ENCODE results near the gene TOM1L1.

Gene TOM1L1

GRCh38 chr17:54947396-54947795 is 46.7 kb downstream of the TOM1L1 start:
- no peaks in the 10 kb centered on the region for H3K9me3 Mint-ChIP-seq
- peaks cover under 1% of the 10 kb centered on the region for H3K36me3 Mint-ChIP-seq (ENCODE audit: low read depth)
- no peak overlapping the region for H3K27ac Mint-ChIP-seq
- no peak overlapping the region for H3K4me3 Mint-ChIP-seq
- ATAC-seq, result no peak
- peaks cover 17% of the 10 kb centered on the region for H3K4me1 Mint-ChIP-seq
- peaks cover 8% of the 10 kb centered on the region for H3K27me3 Mint-ChIP-seq
- no peak for DNase-seq

GRCh38 chr17:54948380-54948779 is 47.7 kb downstream of the TOM1L1 start:
- DNase-seq, result no peak
- peak; percentile 83 for ATAC-seq
- Mint-ChIP-seq H3K27me3 (peaks cover 8% of the 10 kb centered on the region), H3K27ac (no peak overlapping the region), H3K4me1 (peaks cover 17% of the 10 kb centered on the region), H3K4me3 (no peak overlapping the region), H3K9me3 (no peaks in the 10 kb centered on the region), H3K36me3 (ENCODE audit: low read depth) (peaks cover 3% of the 10 kb centered on the region)

GRCh38 chr17:54950116-54950515 is 49.5 kb downstream of the TOM1L1 start:
- no peak for ATAC-seq
- H3K4me3 Mint-ChIP-seq, result no peak overlapping the region
- peaks cover 11% of the 10 kb centered on the region for H3K4me1 Mint-ChIP-seq
- peaks cover 6% of the 10 kb centered on the region for H3K36me3 Mint-ChIP-seq (ENCODE audit: low read depth)
- no peak for DNase-seq
- peaks cover 8% of the 10 kb centered on the region for H3K27me3 Mint-ChIP-seq
- no peaks in the 10 kb centered on the region for H3K9me3 Mint-ChIP-seq
- H3K27ac Mint-ChIP-seq, result no peak overlapping the region

GRCh38 chr17:54951286-54951685 is 50.6 kb downstream of the TOM1L1 start:
- DNase-seq (no peak), ATAC-seq (no peak)
- peaks cover 3% of the 10 kb centered on the region for H3K27me3 Mint-ChIP-seq
- H3K4me1 Mint-ChIP-seq, result peaks cover 6% of the 10 kb centered on the region
- H3K27ac Mint-ChIP-seq, result no peak overlapping the region
- H3K4me3 Mint-ChIP-seq, result no peak overlapping the region
- H3K36me3 Mint-ChIP-seq (ENCODE audit: low read depth), result peaks cover 6% of the 10 kb centered on the region
- no peaks in the 10 kb centered on the region for H3K9me3 Mint-ChIP-seq

- no peaks in the 10 kb centered on the region for H3K9me3 Mint-ChIP-seq
- no peaks in the 10 kb centered on the region for H3K4me1 Mint-ChIP-seq
- peaks cover 23% of the 10 kb centered on the region for H3K36me3 Mint-ChIP-seq (ENCODE audit: low read depth)
- DNase-seq, result no peak
- no peak overlapping the region for H3K4me3 Mint-ChIP-seq
- H3K27me3 Mint-ChIP-seq, result no peaks in the 10 kb centered on the region
- ATAC-seq, result no peak
- no peak overlapping the region for H3K27ac Mint-ChIP-seq
Measured at GRCh38 chr17:54956791-54957190, 56.1 kb downstream of the TOM1L1 start.

GRCh38 chr17:54967621-54968261 is 67.1 kb downstream of the TOM1L1 start:
- Mint-ChIP-seq H3K27me3 (no peaks in the 10 kb centered on the region), H3K9me3 (no peaks in the 10 kb centered on the region), H3K27ac (no peak overlapping the region), H3K4me1 (peaks cover 27% of the 10 kb centered on the region), H3K36me3 (ENCODE audit: low read depth) (peaks cover 14% of the 10 kb centered on the region), H3K4me3 (no peak overlapping the region)
- peak; percentile 18 for DNase-seq
- ATAC-seq, result peak; percentile 43

- ATAC-seq (peak; percentile 96), DNase-seq (peak; percentile 90)
- no peak within 1 kb of the TSS for H3K27ac Mint-ChIP-seq
- no peaks in the 10 kb centered on the region for H3K9me3 Mint-ChIP-seq
- H3K4me1 Mint-ChIP-seq, result peaks cover 27% of the 10 kb centered on the region
- no peaks in the 10 kb centered on the region for H3K27me3 Mint-ChIP-seq
- no peak within 1 kb of the TSS for H3K4me3 Mint-ChIP-seq
- H3K36me3 Mint-ChIP-seq (ENCODE audit: low read depth), result peaks cover 10% of the 10 kb centered on the region
Measured at GRCh38 chr17:54968262-54968987, 67.8 kb downstream of the TOM1L1 start, which contains the start of the genes COX11 and STXBP4. Gene COX11 (minus strand): TSS chr17:54968654. CDS start chr17:54968646, 8 bp downstream. Gene STXBP4 (plus strand): TSS chr17:54968765. CDS start chr17:54986220, 17,455 bp downstream.

GRCh38 chr17:54968988-54969332 is 68.3 kb downstream of the TOM1L1 start:
- Mint-ChIP-seq H3K27ac (no peak overlapping the region), H3K4me3 (no peak overlapping the region), H3K27me3 (no peaks in the 10 kb centered on the region), H3K36me3 (ENCODE audit: low read depth) (peaks cover 8% of the 10 kb centered on the region), H3K4me1 (peaks cover 27% of the 10 kb centered on the region), H3K9me3 (no peaks in the 10 kb centered on the region)
- DNase-seq, result no peak
- ATAC-seq, result peak; percentile 17

GRCh38 chr17:54969658-54970572 is 69.3 kb downstream of the TOM1L1 start:
- ATAC-seq (no peak), DNase-seq (no peak)
- Mint-ChIP-seq H3K27ac (no peak overlapping the region), H3K9me3 (no peaks in the 10 kb centered on the region), H3K4me1 (peaks cover 27% of the 10 kb centered on the region), H3K36me3 (ENCODE audit: low read depth) (peaks cover 5% of the 10 kb centered on the region), H3K4me3 (no peak overlapping the region), H3K27me3 (no peaks in the 10 kb centered on the region)

GRCh38 chr17:54971147-54971546 is 70.5 kb downstream of the TOM1L1 start:
- H3K27me3 Mint-ChIP-seq, result no peaks in the 10 kb centered on the region
- no peaks in the 10 kb centered on the region for H3K36me3 Mint-ChIP-seq (ENCODE audit: low read depth)
- H3K27ac Mint-ChIP-seq, result no peak overlapping the region
- no peak for ATAC-seq
- no peak overlapping the region for H3K4me3 Mint-ChIP-seq
- no peak for DNase-seq
- H3K9me3 Mint-ChIP-seq, result no peaks in the 10 kb centered on the region
- H3K4me1 Mint-ChIP-seq, result peaks cover 20% of the 10 kb centered on the region

GRCh38 chr17:54971901-54972300 is 71.2 kb downstream of the TOM1L1 start:
- Mint-ChIP-seq H3K27me3 (no peaks in the 10 kb centered on the region), H3K4me3 (no peak overlapping the region), H3K36me3 (ENCODE audit: low read depth) (no peaks in the 10 kb centered on the region), H3K9me3 (no peaks in the 10 kb centered on the region), H3K4me1 (peaks cover 13% of the 10 kb centered on the region), H3K27ac (no peak overlapping the region)
- DNase-seq (no peak), ATAC-seq (no peak)

- H3K27me3 Mint-ChIP-seq, result no peaks in the 10 kb centered on the region
- H3K4me1 Mint-ChIP-seq, result peaks cover 9% of the 10 kb centered on the region
- H3K4me3 Mint-ChIP-seq, result no peak overlapping the region
- no peak overlapping the region for H3K27ac Mint-ChIP-seq
- no peaks in the 10 kb centered on the region for H3K36me3 Mint-ChIP-seq (ENCODE audit: low read depth)
- no peaks in the 10 kb centered on the region for H3K9me3 Mint-ChIP-seq
- DNase-seq (no peak), ATAC-seq (no peak)
Measured at GRCh38 chr17:54972406-54973138, 71.9 kb downstream of the TOM1L1 start.

GRCh38 chr17:54974759-54975158 is 74.1 kb downstream of the TOM1L1 start:
- Mint-ChIP-seq H3K27me3 (no peaks in the 10 kb centered on the region), H3K36me3 (ENCODE audit: low read depth) (peaks cover 5% of the 10 kb centered on the region), H3K4me1 (peaks cover 11% of the 10 kb centered on the region), H3K9me3 (no peaks in the 10 kb centered on the region), H3K4me3 (no peak overlapping the region), H3K27ac (no peak overlapping the region)
- DNase-seq (no peak), ATAC-seq (no peak)

- Mint-ChIP-seq H3K9me3 (no peaks in the 10 kb centered on the region), H3K27me3 (no peaks in the 10 kb centered on the region), H3K4me1 (peaks cover 5% of the 10 kb centered on the region), H3K4me3 (no peak overlapping the region), H3K27ac (no peak overlapping the region), H3K36me3 (ENCODE audit: low read depth) (peaks cover 5% of the 10 kb centered on the region)
- DNase-seq, result no peak
- ATAC-seq, result no peak
Measured at GRCh38 chr17:54976316-54976715, 75.7 kb downstream of the TOM1L1 start.

Data from activated naive CD8-positive, alpha-beta T cell treated with anti-CD3 and anti-CD28 coated beads, Interleukin-2, amount 50 U/mL, for 24 hours (primary cell).